GM18870 (cell line): ENCODE results near the gene SLC17A4.

Experiments
- ATAC-seq: cut with Tn5 transposase; IDR thresholded peaks from one replicate; pipeline ENCODE4 v1.9.1; 2021; ENCODE audit warnings: moderate library complexity; ENCODE audit not compliant: unreplicated experiment

Gene SLC17A4, protein sequence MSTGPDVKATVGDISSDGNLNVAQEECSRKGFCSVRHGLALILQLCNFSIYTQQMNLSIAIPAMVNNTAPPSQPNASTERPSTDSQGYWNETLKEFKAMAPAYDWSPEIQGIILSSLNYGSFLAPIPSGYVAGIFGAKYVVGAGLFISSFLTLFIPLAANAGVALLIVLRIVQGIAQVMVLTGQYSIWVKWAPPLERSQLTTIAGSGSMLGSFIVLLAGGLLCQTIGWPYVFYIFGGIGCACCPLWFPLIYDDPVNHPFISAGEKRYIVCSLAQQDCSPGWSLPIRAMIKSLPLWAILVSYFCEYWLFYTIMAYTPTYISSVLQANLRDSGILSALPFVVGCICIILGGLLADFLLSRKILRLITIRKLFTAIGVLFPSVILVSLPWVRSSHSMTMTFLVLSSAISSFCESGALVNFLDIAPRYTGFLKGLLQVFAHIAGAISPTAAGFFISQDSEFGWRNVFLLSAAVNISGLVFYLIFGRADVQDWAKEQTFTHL

GRCh38 chr6:25754535-25754934 lies at the start of gene SLC17A4:
Gene SLC17A4 (plus strand): TSS chr6:25754742. CDS start chr6:25761963, 7,221 bp downstream.
- no peak for ATAC-seq

DNA sequence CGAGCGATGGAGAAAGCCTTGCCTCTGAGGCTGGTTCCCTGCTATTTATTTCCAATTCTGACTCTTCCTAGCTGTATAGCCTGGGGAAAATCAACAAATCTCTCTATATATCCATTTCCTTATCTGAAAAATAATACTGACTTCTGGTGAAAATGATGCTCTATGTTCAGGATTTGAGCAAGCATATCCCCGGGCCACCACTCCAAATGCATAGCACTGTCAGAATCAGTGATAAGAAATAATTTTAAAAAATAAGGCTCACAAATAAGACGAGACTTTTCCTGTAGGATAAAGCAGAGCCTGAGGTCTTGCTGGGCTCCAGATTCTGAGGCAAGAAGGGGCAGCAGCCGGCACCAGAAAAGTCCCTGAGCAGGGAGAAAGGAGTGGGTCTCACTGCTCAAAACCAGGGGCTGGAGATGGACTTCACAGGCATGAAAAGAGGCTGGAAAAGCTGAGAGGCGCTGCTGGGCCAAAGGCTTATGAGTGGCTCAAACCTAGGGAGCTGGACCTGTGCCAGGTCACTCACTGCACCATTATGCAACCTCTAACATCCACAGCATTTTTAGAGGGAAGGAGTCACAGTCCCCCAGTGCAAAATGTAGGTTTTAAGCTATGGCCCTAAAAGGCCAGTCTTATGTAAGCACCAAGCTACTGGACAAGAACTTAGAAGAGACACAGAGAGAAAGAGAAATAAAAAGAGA lies 48.1 kb upstream of the SLC17A4 start:
- ATAC-seq = no peak

GRCh38 chr6:25709761-25710160 lies 44.8 kb upstream of the SLC17A4 start:
- ATAC-seq = no peak

GRCh38 chr6:25710287-25710686 lies 44.3 kb upstream of the SLC17A4 start:
- ATAC-seq = no peak

GRCh38 chr6:25713824-25714223 lies 40.7 kb upstream of the SLC17A4 start:
- ATAC-seq = no peak

DNA sequence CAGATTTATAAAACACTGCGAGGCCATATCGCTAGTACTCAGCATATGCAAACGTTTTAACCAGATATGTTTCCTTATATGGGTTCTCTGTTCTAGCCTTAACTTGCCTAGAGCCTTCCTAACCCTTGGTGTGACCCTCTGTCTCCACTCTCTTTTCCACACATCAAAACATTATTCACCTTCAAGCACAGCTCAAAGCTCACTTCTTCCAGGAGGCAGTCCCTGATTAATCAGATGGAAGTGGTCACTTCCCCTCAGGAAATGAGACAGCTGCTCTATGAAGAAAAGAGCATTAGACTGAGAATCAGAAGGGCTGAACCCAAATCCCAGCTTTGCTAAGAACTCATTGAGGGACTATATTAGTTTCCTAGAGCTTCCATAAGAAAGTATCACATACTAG lies 39.8 kb upstream of the SLC17A4 start:
- ATAC-seq = no peak

DNA sequence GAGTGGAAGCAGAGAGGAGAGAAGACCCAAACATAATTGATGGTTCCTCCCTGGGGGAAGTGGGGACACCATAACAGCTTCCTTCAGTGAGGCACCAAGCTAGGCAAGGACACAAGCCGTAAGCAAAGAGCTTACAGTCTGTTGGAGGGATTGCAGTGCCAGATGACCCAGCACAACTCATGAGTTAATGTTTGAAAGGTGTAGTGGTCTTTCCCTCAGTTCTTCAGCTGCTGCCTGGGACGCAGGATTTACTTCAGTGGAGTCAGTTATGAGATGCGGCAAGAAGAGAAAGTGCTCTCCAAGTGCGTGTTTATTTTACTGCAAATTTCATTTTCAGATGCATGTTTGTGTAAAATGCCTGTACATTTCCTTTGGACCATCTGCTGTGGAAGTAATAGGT lies 38.7 kb upstream of the SLC17A4 start:
- no peak for ATAC-seq

GRCh38 chr6:25717866-25718740 lies 36.4 kb upstream of the SLC17A4 start:
- ATAC-seq = no peak

- no peak for ATAC-seq
These were observed 28.2 kb upstream of the SLC17A4 start for GRCh38 chr6:25726122-25726911.

- no peak for ATAC-seq
These were observed 27.5 kb upstream of the SLC17A4 start for GRCh38 chr6:25727028-25727427.

DNA sequence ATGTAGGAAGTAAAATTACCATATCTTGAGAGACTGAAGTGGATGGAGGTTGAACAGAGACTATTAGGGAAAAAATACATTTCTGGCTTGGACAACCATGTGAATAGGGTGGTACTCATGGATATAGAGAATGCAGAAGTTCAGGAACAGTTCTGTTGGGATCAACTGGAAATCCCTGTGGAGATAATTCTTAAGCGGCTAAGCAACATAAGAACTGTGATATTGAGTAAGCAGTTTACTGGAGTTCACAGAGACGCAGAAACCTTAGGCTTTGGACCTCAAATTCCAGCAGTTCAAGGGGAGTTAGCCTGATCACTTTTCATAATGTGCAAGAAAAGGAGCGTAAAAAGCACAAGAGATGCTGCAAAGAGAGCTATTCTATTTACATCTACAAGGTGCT lies 23.6 kb upstream of the SLC17A4 start:
- no peak for ATAC-seq

GRCh38 chr6:25731721-25732120 lies 22.8 kb upstream of the SLC17A4 start:
- ATAC-seq = no peak

DNA sequence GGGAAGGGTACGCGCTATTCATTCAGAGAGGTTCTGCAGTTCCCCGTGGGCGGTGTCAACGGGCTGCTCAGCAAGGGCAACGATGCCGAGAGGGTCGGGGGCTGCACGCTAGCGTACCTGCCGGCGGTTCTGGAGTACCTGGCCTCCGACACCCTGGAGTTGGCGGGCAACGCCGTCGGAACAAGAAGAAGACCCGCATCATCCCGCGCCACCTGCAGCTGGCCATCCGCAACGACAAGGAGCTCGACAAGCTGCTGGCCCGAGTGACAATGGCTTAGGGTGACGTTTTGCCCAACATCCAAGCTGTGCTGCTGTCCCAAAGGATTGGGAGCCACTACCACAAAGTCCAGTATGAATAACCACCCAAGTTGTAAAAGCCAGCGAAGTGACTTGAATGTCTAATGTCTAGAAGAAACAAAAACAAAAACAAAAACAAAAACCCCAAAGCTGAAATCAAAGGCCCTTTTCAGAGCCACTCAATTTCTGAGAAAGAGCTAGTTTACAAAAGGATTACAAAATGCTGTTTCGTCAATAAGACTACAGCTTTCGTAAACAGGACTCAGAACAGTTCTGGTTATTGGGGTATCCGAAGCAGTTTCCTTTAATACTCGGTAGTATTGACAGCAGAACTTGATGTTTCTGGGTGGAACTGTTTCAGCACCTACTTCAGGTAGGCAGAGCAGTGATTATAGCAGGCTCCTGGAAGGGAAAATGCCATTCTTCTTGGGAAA lies 21.9 kb upstream of the SLC17A4 start:
- no peak for ATAC-seq

DNA sequence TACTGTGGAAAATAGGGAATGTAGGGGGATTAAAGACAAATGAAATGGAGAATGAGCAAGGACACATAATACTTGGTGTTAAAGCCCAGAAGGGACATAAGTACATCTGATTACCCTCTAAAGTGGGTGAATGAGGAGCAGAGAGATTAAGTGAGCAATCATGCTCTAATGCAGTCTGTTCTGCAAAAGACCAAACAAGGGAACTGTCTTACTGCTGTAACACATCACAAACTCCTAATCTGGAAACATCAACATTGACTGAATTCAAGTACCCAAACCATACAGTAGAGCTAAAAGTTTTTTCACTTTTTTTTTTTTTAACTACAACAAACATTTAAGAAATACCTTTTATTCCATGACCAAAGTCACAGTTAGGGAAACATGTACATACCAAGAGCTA lies 19.3 kb upstream of the SLC17A4 start:
- no peak for ATAC-seq

- peak; percentile 50 for ATAC-seq
These were observed 10.7 kb upstream of the SLC17A4 start for GRCh38 chr6:25743868-25744267.

- ATAC-seq = no peak
These were observed 8.7 kb upstream of the SLC17A4 start for GRCh38 chr6:25745836-25746235.

- ATAC-seq = no peak
These were observed 7.6 kb upstream of the SLC17A4 start for GRCh38 chr6:25746968-25747367.

- ATAC-seq = no peak
These were observed 7.1 kb upstream of the SLC17A4 start for GRCh38 chr6:25747477-25747876.

DNA sequence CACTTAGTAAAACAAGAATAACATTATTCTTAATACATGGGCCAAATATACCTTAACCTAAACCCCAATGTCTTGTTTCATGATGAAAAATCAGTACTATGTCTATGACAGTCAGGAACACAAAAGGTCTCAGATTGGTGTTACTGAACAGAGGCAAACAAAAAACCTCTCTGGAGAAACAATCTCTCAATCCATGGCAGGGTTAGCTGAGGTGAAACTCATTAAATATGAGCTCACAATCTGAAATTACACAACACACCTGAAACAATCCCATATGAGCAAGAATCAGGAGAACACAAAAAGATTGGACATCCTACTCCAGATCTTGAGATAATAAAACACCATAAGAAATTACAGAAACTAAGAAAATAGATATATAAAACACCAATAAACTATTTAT lies 6.5 kb upstream of the SLC17A4 start:
- no peak for ATAC-seq
